Stimulated activated CD8-positive, alpha-beta memory T cell treated with anti-CD3 and anti-CD28 coated beads, Interleukin-4, amount 100 ng/mL, for 24 hours (primary cell): Measurements from ENCODE around the gene IFNW1.

Experiments
- DNase-seq: peaks from one replicate; pipeline ENCODE4 v3.0.0-alpha.2; 2020; ENCODE audit warnings: low read depth

Gene IFNW1

GRCh38 chr9:21110708-21111576 lies 30.7 kb downstream of the IFNW1 start:
- DNase-seq: no peak

GRCh38 chr9:21104787-21105186 lies 36.8 kb downstream of the IFNW1 start:
- DNase-seq: no peak

- DNase-seq: no peak
Observed at GRCh38 chr9:21102305-21102704, 39.3 kb downstream of the IFNW1 start.

- no peak for DNase-seq
Observed at GRCh38 chr9:21097817-21098216, 43.8 kb downstream of the IFNW1 start.

- no peak for DNase-seq
Observed at GRCh38 chr9:21096901-21097255, 44.8 kb downstream of the IFNW1 start.

GRCh38 chr9:21096172-21096900 lies 45.3 kb downstream of the IFNW1 start:
- DNase-seq: no peak

- no peak for DNase-seq
Observed at GRCh38 chr9:21095561-21095960, 46.1 kb downstream of the IFNW1 start.
